Measurements from ENCODE around the gene PIGO. TPM values are rescaled to one million over a fixed set of nuclear protein-coding genes. Genes with fewer than 3 reads are reported as not detected.

The PIGO gene
- total and polyA plus RNA-seq, 9 of the 15 experiments (the other 6 are each of a cell fraction or from before 2014, with no cell fraction given) = 5.4 to 13.7 (median 9.7) TPM

DNA sequence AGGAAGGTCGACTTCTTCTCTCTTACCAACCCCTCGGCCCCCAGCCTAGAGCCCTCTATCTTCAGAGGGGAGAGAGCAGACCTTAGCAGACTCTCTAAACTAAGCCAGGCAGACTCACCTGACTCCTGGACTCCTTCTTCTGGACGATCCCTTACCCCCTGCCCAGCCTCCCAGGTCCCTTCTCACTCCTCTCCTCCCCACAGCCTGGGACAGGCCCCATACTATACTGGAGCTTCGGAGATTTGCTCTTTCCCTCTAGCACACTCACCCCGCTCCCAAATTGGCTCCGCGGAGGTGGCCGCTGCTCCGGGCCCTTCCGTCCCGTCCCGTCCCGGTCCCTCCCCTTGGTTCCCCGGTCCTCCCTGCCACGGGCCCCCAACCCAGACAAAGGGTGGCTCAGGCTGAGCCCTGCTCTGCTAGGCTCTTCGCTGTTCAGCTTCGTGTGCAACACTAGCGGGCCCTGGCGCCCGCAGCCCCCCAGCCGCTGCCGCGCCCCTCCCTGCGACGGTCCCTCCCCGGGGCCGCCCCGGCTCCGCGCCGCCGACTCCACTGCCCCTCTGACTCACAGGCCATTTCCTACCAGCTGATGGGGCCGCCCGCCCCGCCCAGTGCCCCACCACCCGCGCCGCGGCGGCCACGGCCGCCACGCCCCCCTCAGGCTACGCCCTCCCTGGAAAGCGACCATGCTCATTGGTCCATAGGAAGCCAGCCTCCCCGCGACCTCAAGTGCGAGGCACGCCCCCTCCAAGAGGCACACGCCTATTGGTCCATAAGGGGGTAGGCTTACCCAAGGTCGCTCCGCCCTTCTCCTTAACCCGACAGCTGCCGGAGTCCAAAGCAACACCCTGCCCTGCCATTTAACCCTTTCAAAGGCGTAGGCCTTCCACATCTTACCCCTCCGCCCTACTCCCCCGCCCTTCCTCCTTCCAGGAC, 14.9 kb upstream of the PIGO start (continued):
- TF ChIP-seq TOE1 (IDR thresholded peaks at IDR 0.05; ENCODE audit: borderline replicate concordance) (peak; percentile 60; the same call in 1 of the 2 replicates), TOE1 (CRISPR knock-in tag; IDR thresholded peaks at IDR 0.05; ENCODE audit: borderline replicate concordance, low read depth) (no peak), NCOR1 (IDR thresholded peaks at IDR 0.05) (no peak)

- Histone ChIP-seq H3K27ac (ENCODE audit: extremely low read depth, low read depth, low read length) (peak overlapping the region; percentile 82), H3K9me3 (replicated peaks; ENCODE audit: control insufficient read depth, insufficient read depth, low read depth, low read length) (no peaks in the 10 kb centered on the region), H4K20me1 (replicated peaks; ENCODE audit: control insufficient read depth, insufficient read depth, low read length) (no peaks in the 10 kb centered on the region; the same call in 1 of the 2 replicates), H3K9me1 (ENCODE audit: control insufficient read depth, insufficient read depth, low read length) (no peaks in the 10 kb centered on the region), H3K36me3 (ENCODE audit: control insufficient read depth, insufficient read depth, low read length) (peaks cover 25% of the 10 kb centered on the region; the same call in 2 of the 3 replicates), H3K79me2 (ENCODE audit: control insufficient read depth, insufficient read depth, low read length) (peaks cover 45% of the 10 kb centered on the region), H3K4me3 (peak overlapping the region; percentile 65; the same call in 1 of the 2 replicates), H3K9ac (ENCODE audit: insufficient read depth in 1 of 2, low read depth in 2 of 2, low read length in 2 of 2) (peak overlapping the region; percentile 31 to 66; a peak in 3 of 4 replicates), H2AFZ (ENCODE audit: low read depth, low read length) (no peak overlapping the region), H3K4me1 (replicated peaks in 1 of 2; ENCODE audit: control insufficient read depth in 2 of 2, insufficient read depth in 2 of 2, low read length in 2 of 2) (peaks cover 47 to 48% of the 10 kb centered on the region in 2 experiments), H3K4me2 (ENCODE audit: insufficient read depth, low read length) (peak overlapping the region; percentile 82), H3K27me3 (ENCODE audit: control insufficient read depth in 2 of 2, insufficient read depth in 2 of 2, low read length in 2 of 2) (no peaks in the 10 kb centered on the region)
- BruUV-seq (replicated peaks) = no TSS peak
- POLR2A ChIA-PET = interaction anchor here (0.6 kb wide), 1 partner anchor 44 kb away, joined by 3 read pairs; no protein-coding TSS in a partner anchor
- DNase-seq (ENCODE audit: extremely low read depth in 1 of 4, low spot score in 3 of 4) (peak in 1 of 4 experiments; percentile 23), FAIRE-seq (peak; percentile 62), ATAC-seq (no peak)
- 21% methylated on average over 2 of the region's 3 CpGs for WGBS (ENCODE audit: insufficient coverage, low coverage, missing lambda C conversion rate)
- intact Hi-C loops (cut with micrococcal nuclease) = no loop called here
- CTCF ChIA-PET (ENCODE audit: low intra/inter-chr PET ratio) = interaction anchor here (0.6 kb wide), 1 partner anchor 387 kb away, joined by 3 read pairs; no protein-coding TSS in a partner anchor
- in situ Hi-C loops (cut with MboI) = no loop called here
- TF ChIP-seq ZNF212 (CRISPR knock-in tag; IDR thresholded peaks at IDR 0.05) (no peak), ZSCAN29 (IDR thresholded peaks at IDR 0.05) (no peak), POLR2B (IDR thresholded peaks at IDR 0.05; ENCODE audit: low read depth, partially characterized antibody) (no peak), HDAC2 (IDR thresholded peaks at IDR 0.05) (no peak), SIN3A (IDR thresholded peaks at IDR 0.05; ENCODE audit: borderline replicate concordance in 2 of 2, control insufficient read depth in 1 of 2, low read depth in 2 of 2, low read length in 2 of 2) (no peak), NFIC (IDR thresholded peaks at IDR 0.05) (no peak)
- TF ChIP-seq, protein P1, sequence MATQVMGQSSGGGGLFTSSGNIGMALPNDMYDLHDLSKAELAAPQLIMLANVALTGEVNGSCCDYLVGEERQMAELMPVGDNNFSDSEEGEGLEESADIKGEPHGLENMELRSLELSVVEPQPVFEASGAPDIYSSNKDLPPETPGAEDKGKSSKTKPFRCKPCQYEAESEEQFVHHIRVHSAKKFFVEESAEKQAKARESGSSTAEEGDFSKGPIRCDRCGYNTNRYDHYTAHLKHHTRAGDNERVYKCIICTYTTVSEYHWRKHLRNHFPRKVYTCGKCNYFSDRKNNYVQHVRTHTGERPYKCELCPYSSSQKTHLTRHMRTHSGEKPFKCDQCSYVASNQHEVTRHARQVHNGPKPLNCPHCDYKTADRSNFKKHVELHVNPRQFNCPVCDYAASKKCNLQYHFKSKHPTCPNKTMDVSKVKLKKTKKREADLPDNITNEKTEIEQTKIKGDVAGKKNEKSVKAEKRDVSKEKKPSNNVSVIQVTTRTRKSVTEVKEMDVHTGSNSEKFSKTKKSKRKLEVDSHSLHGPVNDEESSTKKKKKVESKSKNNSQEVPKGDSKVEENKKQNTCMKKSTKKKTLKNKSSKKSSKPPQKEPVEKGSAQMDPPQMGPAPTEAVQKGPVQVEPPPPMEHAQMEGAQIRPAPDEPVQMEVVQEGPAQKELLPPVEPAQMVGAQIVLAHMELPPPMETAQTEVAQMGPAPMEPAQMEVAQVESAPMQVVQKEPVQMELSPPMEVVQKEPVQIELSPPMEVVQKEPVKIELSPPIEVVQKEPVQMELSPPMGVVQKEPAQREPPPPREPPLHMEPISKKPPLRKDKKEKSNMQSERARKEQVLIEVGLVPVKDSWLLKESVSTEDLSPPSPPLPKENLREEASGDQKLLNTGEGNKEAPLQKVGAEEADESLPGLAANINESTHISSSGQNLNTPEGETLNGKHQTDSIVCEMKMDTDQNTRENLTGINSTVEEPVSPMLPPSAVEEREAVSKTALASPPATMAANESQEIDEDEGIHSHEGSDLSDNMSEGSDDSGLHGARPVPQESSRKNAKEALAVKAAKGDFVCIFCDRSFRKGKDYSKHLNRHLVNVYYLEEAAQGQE (IDR thresholded peaks at IDR 0.05; ENCODE audit: borderline replicate concordance) = no peak
- TF ChIP-seq, protein P1 (CRISPR knock-in tag; IDR thresholded peaks at IDR 0.05; ENCODE audit: low read depth) = no peak
These were observed 14.0 kb upstream of the PIGO start for GRCh38 chr9:35110327-35110761.

Data from K562 (cell line).